ENCODE data around the gene NOS1AP.

DNA sequence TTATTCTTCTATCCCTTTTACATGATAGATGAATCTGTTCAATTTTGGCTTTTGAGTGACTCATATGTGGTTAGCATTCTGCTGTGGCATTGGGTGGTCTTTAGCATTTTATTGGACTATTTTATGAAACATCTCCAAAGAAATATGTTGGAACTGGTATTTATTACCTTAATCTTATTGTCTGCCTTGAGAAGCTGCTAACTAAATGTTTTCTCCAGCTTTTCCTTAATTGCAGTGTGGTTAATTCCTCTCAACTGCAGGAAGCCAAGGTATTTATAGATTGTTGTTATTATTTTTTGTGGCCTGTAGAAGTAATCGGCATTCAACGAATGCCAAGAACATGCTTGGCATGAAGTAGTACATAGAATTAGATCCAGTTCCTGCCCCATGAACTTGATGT lies 64.1 kb downstream of the NOS1AP start:
- TF ChIP-seq, protein P1, sequence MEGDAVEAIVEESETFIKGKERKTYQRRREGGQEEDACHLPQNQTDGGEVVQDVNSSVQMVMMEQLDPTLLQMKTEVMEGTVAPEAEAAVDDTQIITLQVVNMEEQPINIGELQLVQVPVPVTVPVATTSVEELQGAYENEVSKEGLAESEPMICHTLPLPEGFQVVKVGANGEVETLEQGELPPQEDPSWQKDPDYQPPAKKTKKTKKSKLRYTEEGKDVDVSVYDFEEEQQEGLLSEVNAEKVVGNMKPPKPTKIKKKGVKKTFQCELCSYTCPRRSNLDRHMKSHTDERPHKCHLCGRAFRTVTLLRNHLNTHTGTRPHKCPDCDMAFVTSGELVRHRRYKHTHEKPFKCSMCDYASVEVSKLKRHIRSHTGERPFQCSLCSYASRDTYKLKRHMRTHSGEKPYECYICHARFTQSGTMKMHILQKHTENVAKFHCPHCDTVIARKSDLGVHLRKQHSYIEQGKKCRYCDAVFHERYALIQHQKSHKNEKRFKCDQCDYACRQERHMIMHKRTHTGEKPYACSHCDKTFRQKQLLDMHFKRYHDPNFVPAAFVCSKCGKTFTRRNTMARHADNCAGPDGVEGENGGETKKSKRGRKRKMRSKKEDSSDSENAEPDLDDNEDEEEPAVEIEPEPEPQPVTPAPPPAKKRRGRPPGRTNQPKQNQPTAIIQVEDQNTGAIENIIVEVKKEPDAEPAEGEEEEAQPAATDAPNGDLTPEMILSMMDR (IDR thresholded peaks at IDR 0.05; ENCODE audit: low read length): no peak
- TF ChIP-seq EZH2phosphoT487 (IDR thresholded peaks at IDR 0.05; ENCODE audit: low read length): no peak
